ENCODE data around the gene FRMPD4. TPM values are rescaled to one million over a fixed set of nuclear protein-coding genes. Genes with fewer than 3 reads are reported as not detected.

FRMPD4 gene
- total RNA-seq, 2 experiments from 2014 or later = not detected

- POLR2A ChIA-PET = no interaction called here
- CTCF ChIA-PET = no interaction called here
- no peaks in the 10 kb centered on the region for H3K9me3 Mint-ChIP-seq
- TF ChIP-seq CTCF (IDR thresholded peaks at IDR 0.05) = no peak
- intact Hi-C loops (cut with DNase I, micrococcal nuclease) = no loop called here
- Histone ChIP-seq H3K27ac (ENCODE audit: low read depth in 1 of 2, low read length in 2 of 2) (no peak overlapping the region), H3K4me3 (ENCODE audit: low read length) (no peak overlapping the region), H3K4me1 (ENCODE audit: insufficient read depth, low read length) (no peaks in the 10 kb centered on the region), H3K27me3 (ENCODE audit: control insufficient read depth in 1 of 2, insufficient read depth in 2 of 2, low read length in 2 of 2) (no peaks in the 10 kb centered on the region), H3K36me3 (ENCODE audit: insufficient read depth, low read length) (no peaks in the 10 kb centered on the region), H3K9me3 (ENCODE audit: control insufficient read depth in 1 of 2, insufficient read depth in 1 of 2, low read length in 2 of 2) (no peaks in the 10 kb centered on the region)
- ATAC-seq (ENCODE audit: poor library complexity) = no peak
- H3K4me3 Mint-ChIP-seq = no peak overlapping the region
- no peaks in the 10 kb centered on the region for H3K4me1 Mint-ChIP-seq (ENCODE audit: low read depth)
- no peak for DNase-seq
- H3K36me3 Mint-ChIP-seq (ENCODE audit: low read depth) = no peaks in the 10 kb centered on the region
- H3K27ac Mint-ChIP-seq = no peak overlapping the region
- H3K27me3 Mint-ChIP-seq = no peaks in the 10 kb centered on the region
Observed at GRCh38 chrX:12421918-12422317, 283.6 kb downstream of the FRMPD4 start.

GRCh38 chrX:12423346-12423745, 285.1 kb downstream of the FRMPD4 start:
- no peak for TF ChIP-seq CTCF (IDR thresholded peaks at IDR 0.05)
- H3K4me1 Mint-ChIP-seq (ENCODE audit: low read depth) = no peaks in the 10 kb centered on the region
- no peaks in the 10 kb centered on the region for H3K27me3 Mint-ChIP-seq
- no peak overlapping the region for H3K4me3 Mint-ChIP-seq
- H3K27ac ChIP-seq (ENCODE audit: low read depth in 1 of 2, low read length in 2 of 2) = no peak overlapping the region
- H3K9me3 Mint-ChIP-seq = no peaks in the 10 kb centered on the region
- H3K27me3 ChIP-seq (ENCODE audit: control insufficient read depth in 1 of 2, insufficient read depth in 2 of 2, low read length in 2 of 2) = no peaks in the 10 kb centered on the region
- H3K36me3 Mint-ChIP-seq (ENCODE audit: low read depth) = no peaks in the 10 kb centered on the region
- no peak overlapping the region for H3K4me3 ChIP-seq (ENCODE audit: low read length)
- no peaks in the 10 kb centered on the region for H3K9me3 ChIP-seq (ENCODE audit: control insufficient read depth in 1 of 2, insufficient read depth in 1 of 2, low read length in 2 of 2)
- no peak for DNase-seq
- no peaks in the 10 kb centered on the region for H3K36me3 ChIP-seq (ENCODE audit: insufficient read depth, low read length)
- POLR2A ChIA-PET = no interaction called here
- H3K27ac Mint-ChIP-seq = no peak overlapping the region
- intact Hi-C loops (cut with DNase I, micrococcal nuclease) = no loop called here
- CTCF ChIA-PET = no interaction called here
- ATAC-seq (ENCODE audit: poor library complexity) = no peak
- H3K4me1 ChIP-seq (ENCODE audit: insufficient read depth, low read length) = no peaks in the 10 kb centered on the region

- Histone ChIP-seq H3K27me3 (ENCODE audit: control insufficient read depth in 1 of 2, insufficient read depth in 2 of 2, low read length in 2 of 2) (no peaks in the 10 kb centered on the region), H3K9me3 (ENCODE audit: control insufficient read depth in 1 of 2, insufficient read depth in 1 of 2, low read length in 2 of 2) (no peaks in the 10 kb centered on the region), H3K4me1 (ENCODE audit: insufficient read depth, low read length) (no peaks in the 10 kb centered on the region), H3K4me3 (ENCODE audit: low read length) (no peak overlapping the region), H3K36me3 (ENCODE audit: insufficient read depth, low read length) (no peaks in the 10 kb centered on the region), H3K27ac (ENCODE audit: low read depth in 1 of 2, low read length in 2 of 2) (no peak overlapping the region)
- Mint-ChIP-seq H3K9me3 (no peaks in the 10 kb centered on the region), H3K27me3 (no peaks in the 10 kb centered on the region), H3K4me1 (ENCODE audit: low read depth) (no peaks in the 10 kb centered on the region), H3K4me3 (no peak overlapping the region), H3K36me3 (ENCODE audit: low read depth) (no peaks in the 10 kb centered on the region), H3K27ac (no peak overlapping the region)
- ChIA-PET CTCF (no interaction called here), POLR2A (no interaction called here)
- intact Hi-C loops (cut with DNase I, micrococcal nuclease) = no loop called here
- ATAC-seq (ENCODE audit: poor library complexity) = no peak
- TF ChIP-seq CTCF (IDR thresholded peaks at IDR 0.05) = no peak
- DNase-seq = no peak
Observed at GRCh38 chrX:12425496-12425895, 287.2 kb downstream of the FRMPD4 start.
